GM10266 (cell line): ENCODE results near the gene PLD2.
A peak's percentile ranks its signal among the peaks of the same experiment; 100 is the strongest.

Source experiments
- DNase-seq: peaks from one replicate; pipeline ENCODE4 v3.0.0; 2012; ENCODE audit errors: extremely low spot score
- CTCF ChIP-seq: IDR thresholded peaks from 2 replicates; pipeline ENCODE4 v1.5.1; 2012; ENCODE audit warnings: mild to moderate bottlenecking, low read depth; ENCODE audit not compliant: control insufficient read depth, insufficient read depth; ENCODE audit errors: missing control alignments

PLD2 gene

GRCh38 chr17:4769628-4770027 lies 37.3 kb upstream of the PLD2 start:
- DNase-seq: no peak
- no peak for TF ChIP-seq CTCF

- DNase-seq: no peak
- no peak for TF ChIP-seq CTCF
These were observed 35.3 kb upstream of the PLD2 start, which contains the start of gene TM4SF5 for GRCh38 chr17:4771519-4772234. Gene TM4SF5, plus strand, starts transcription at chr17:4771886. Its CDS starts 37 bp downstream, at chr17:4771923.

GRCh38 chr17:4772235-4772613 lies 34.7 kb upstream of the PLD2 start:
- DNase-seq: no peak
- TF ChIP-seq CTCF: no peak

- no peak for DNase-seq
- TF ChIP-seq CTCF: no peak
These were observed 28.8 kb upstream of the PLD2 start for GRCh38 chr17:4777969-4778760.

GRCh38 chr17:4780325-4780955 lies 26.5 kb upstream of the PLD2 start:
- DNase-seq: no peak
- no peak for TF ChIP-seq CTCF

- TF ChIP-seq CTCF: peak; percentile 13
- DNase-seq: no peak
These were observed 24.3 kb upstream of the PLD2 start for GRCh38 chr17:4782652-4783051.
